Stomach (tissue), 9 donors: ENCODE measurements around the gene CYB5R4. TPM values are rescaled to one million over a fixed set of nuclear protein-coding genes. Genes with fewer than 3 reads are reported as not detected.
"Not testable (repeated sequence)": the region's sequence is repeated elsewhere in the genome, so short reads cannot be mapped to it uniquely, and the experiment has no call there.

Source experiments
- DNase-seq, 2 donors: peaks; one replicate each; pipeline versions ENCODE4 v3.0.0 to v3.0.0-alpha.2; 2013 to 2019
- H3K27ac ChIP-seq, 5 donors: fragments of 200-600 bp in 4 of 5; sonication (generic) in 4 of 5; one replicate each; pipeline ENCODE4 v1.5.1; 2013 to 2019; ENCODE audit warnings: mild to moderate bottlenecking in 1 of 5, moderate library complexity in 1 of 5
- H3K27me3 ChIP-seq, 3 donors: fragments of 200-600 bp; sonication (generic); one replicate each; pipeline ENCODE4 v1.5.1; 2017 to 2019; ENCODE audit warnings: mixed run types in 1 of 3
- H3K36me3 ChIP-seq, 4 donors: fragments of 200-600 bp; sonication (generic); 1 replicate in 3 of 4; 2 replicates in 1 of 4; pipeline ENCODE4 v1.5.1; 2016 to 2019
- H3K4me1 ChIP-seq, 4 donors: fragments of 200-600 bp; sonication (generic); one replicate each; pipeline ENCODE4 v1.5.1; 2016 to 2019
- H3K4me3 ChIP-seq, 4 donors: fragments of 200-600 bp; sonication (generic) in 3 of 4; one replicate each; pipeline ENCODE4 v1.5.1; 2016 to 2019; ENCODE audit warnings: mild to moderate bottlenecking in 1 of 4
- H3K9me3 ChIP-seq, 4 donors: fragments of 200-600 bp; sonication (generic); one replicate each; pipeline ENCODE4 v1.5.1; 2016 to 2019
- EP300 ChIP-seq: sonication (generic); formaldehyde crosslinking; IDR thresholded peaks from one replicate; pipeline ENCODE4 v1.6.1; 2017; ENCODE audit warnings: antibody characterized with exemption
- POLR2A ChIP-seq, 4 donors: fragments of 450-650 bp; IDR thresholded peaks; one replicate each; pipeline ENCODE4 v1.6.1; 2016; ENCODE audit warnings: antibody characterized with exemption in 4 of 4, control low read depth in 2 of 4, mild to moderate bottlenecking in 1 of 4, moderate library complexity in 1 of 4
- POLR2AphosphoS5 ChIP-seq, 3 donors: sonication (generic); formaldehyde crosslinking; IDR thresholded peaks; one replicate each; pipeline ENCODE4 v1.6.1; 2016; ENCODE audit warnings: antibody characterized with exemption in 3 of 3
- whole genome bisulfite sequencing, 5 donors: extraction: QIAGEN DNeasy Blood & Tissue Kit in 3 of 5; methylation state at CpG; one replicate each; pipeline versions ENCODE4 v1.1.5 to v1.1.7; 2013 to 2018; 5-methylcytosine and 5-hydroxymethylcytosine counted together
- intact Hi-C: fragments of 100-400 bp; cut with DNase I; formaldehyde crosslinking; loops from one replicate; pipeline ENCODE4 v1.15.1; 2023; ENCODE audit warnings: low total_unique reads
- polyA plus RNA-seq, 3 donors: library from polyadenylated mRNA; stranded (reverse); fragments of 200-250 nt; gene quantifications; one replicate each; pipeline ENCODE4 v1.2.3, GENCODE V29; 2013
- total RNA-seq, 5 donors: library from RNA; depleted of rRNA; stranded (reverse); fragments of >200 nt; gene quantifications; one replicate each; pipeline versions ENCODE4 v1.1.0 to v1.2.3, GENCODE V29; 2014 to 2016
- TF ChIP-seq, protein P1 (sequence below), 7 experiments: fragments of 450-650 bp in 4 of 7; fragments of 200-600 bp in 3 of 7; sonication (generic) in 3 of 7; IDR thresholded peaks; one replicate each; pipeline ENCODE4 v1.5.1; 2016 to 2019; ENCODE audit warnings: antibody characterized with exemption in 7 of 7, control low read depth in 2 of 7, mild to moderate bottlenecking in 1 of 7
- donor health status: healthy with polysubstance abuse.
- donor health status: Bipolar disorder and iron deficiency.
- donor health status: healthy.

CYB5R4 gene
- total and polyA plus RNA-seq, 8 donors, result 0.89 to 50.7 (median 12.4) TPM

GRCh38 chr6:83948851-83949250 lies 89.4 kb downstream of the CYB5R4 start:
- H3K4me1 ChIP-seq, result no peaks in the 10 kb centered on the region
- TF ChIP-seq POLR2AphosphoS5 (IDR thresholded peaks at IDR 0.05) (no peak), EP300 (no peak), POLR2A (IDR thresholded peaks at IDR 0.05) (no peak)
- TF ChIP-seq, protein P1, sequence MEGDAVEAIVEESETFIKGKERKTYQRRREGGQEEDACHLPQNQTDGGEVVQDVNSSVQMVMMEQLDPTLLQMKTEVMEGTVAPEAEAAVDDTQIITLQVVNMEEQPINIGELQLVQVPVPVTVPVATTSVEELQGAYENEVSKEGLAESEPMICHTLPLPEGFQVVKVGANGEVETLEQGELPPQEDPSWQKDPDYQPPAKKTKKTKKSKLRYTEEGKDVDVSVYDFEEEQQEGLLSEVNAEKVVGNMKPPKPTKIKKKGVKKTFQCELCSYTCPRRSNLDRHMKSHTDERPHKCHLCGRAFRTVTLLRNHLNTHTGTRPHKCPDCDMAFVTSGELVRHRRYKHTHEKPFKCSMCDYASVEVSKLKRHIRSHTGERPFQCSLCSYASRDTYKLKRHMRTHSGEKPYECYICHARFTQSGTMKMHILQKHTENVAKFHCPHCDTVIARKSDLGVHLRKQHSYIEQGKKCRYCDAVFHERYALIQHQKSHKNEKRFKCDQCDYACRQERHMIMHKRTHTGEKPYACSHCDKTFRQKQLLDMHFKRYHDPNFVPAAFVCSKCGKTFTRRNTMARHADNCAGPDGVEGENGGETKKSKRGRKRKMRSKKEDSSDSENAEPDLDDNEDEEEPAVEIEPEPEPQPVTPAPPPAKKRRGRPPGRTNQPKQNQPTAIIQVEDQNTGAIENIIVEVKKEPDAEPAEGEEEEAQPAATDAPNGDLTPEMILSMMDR (IDR thresholded peaks at IDR 0.05), result no peak
- peaks cover 0 to 13% (median 2%) of the 10 kb centered on the region in 4 donors for H3K9me3 ChIP-seq
- peaks cover 0 to 12% (median 6%) of the 10 kb centered on the region in 4 donors for H3K36me3 ChIP-seq
- no peaks in the 10 kb centered on the region for H3K27me3 ChIP-seq
- WGBS, 5 donors, result 56 to 66% (median 61%) methylated on average over 2 of the region's 2 CpGs
- no peak for DNase-seq
- H3K27ac ChIP-seq, result no peak overlapping the region
- intact Hi-C loops, result no loop called here
- H3K4me3 ChIP-seq, result no peak overlapping the region

DNA sequence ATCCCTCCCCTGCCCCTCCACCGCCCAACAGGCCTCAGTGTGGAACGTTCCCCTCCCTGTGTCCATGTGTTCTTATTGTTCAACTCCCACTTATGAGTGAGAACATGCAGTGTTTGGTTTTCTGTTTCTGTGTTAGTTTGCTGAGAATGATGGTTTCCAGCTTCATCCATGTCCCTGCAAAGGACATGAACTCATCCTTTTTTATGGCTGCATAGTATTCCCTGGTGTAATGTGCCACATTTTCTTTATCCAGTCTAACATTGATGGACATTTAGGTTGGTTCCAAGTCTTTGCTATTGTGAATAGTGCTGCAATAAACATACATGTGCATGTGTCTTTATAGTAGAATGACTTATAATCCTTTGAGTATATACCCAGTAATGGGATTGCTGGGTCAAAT lies 91.9 kb downstream of the CYB5R4 start:
- H3K27me3 ChIP-seq, H3K4me1 ChIP-seq, H3K4me3 ChIP-seq, H3K9me3 ChIP-seq, H3K27ac ChIP-seq, DNase-seq, intact Hi-C loops: not testable (repeated sequence)
- H3K36me3 ChIP-seq, result peaks cover 0 to 33% (median 22%) of the 10 kb centered on the region in 4 donors
- 92 to 98% (median 97%) methylated on average over 2 of the region's 2 CpGs for WGBS, 5 donors

DNA sequence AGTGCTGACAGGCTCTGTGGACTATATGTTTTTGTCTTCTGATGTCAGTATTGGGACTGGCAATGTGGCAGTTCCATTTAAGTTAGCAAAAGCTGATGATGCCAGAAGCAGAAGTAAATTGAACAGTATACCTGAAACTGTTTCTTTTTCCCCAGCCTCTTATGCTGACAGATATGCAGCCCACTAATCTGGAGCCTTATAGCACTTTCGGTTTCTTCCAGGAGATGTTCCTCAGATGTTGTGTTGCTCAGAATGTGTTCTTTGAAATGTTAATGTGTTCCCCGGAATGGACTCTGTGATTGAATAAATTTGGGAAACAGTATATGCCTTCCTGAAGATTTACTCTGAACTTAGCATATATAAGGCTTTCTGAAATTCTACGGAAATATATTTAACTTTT lies 93.3 kb downstream of the CYB5R4 start:
- TF ChIP-seq EP300 (no peak), POLR2A (IDR thresholded peaks at IDR 0.05) (no peak), POLR2AphosphoS5 (IDR thresholded peaks at IDR 0.05) (no peak)
- peaks cover 0 to 35% (median 29%) of the 10 kb centered on the region in 4 donors for H3K36me3 ChIP-seq
- peaks cover 0 to 2% (median 0%) of the 10 kb centered on the region in 4 donors for H3K9me3 ChIP-seq
- H3K4me1 ChIP-seq, result peaks cover 0 to 7% (median 0%) of the 10 kb centered on the region in 4 donors
- 66 to 84% (median 80%) methylated on average over 3 of the region's 3 CpGs for WGBS, 5 donors
- intact Hi-C loops, result no loop called here
- no peak overlapping the region for H3K4me3 ChIP-seq
- no peaks in the 10 kb centered on the region for H3K27me3 ChIP-seq
- no peak for DNase-seq
- no peak overlapping the region for H3K27ac ChIP-seq

- WGBS, 5 donors, result 63 to 84% (median 76%) methylated on average over 2 of the region's 2 CpGs
- peaks cover 0 to 48% (median 39%) of the 10 kb centered on the region in 4 donors for H3K36me3 ChIP-seq
- no peak overlapping the region for H3K4me3 ChIP-seq
- no peak overlapping the region for H3K27ac ChIP-seq
- H3K27me3 ChIP-seq, result no peaks in the 10 kb centered on the region
- no peaks in the 10 kb centered on the region for H3K9me3 ChIP-seq
- TF ChIP-seq POLR2AphosphoS5 (IDR thresholded peaks at IDR 0.05), result no peak
- TF ChIP-seq, protein P1 (IDR thresholded peaks at IDR 0.05), result no peak
- TF ChIP-seq POLR2A (IDR thresholded peaks at IDR 0.05), result no peak
- no peak for DNase-seq
- peaks cover 0 to 14% (median 0%) of the 10 kb centered on the region in 4 donors for H3K4me1 ChIP-seq
- intact Hi-C loops, result no loop called here
These were observed 94.9 kb downstream of the CYB5R4 start for GRCh38 chr6:83954371-83954770.

GRCh38 chr6:83958241-83958685 lies 98.8 kb downstream of the CYB5R4 start:
- H3K4me3 ChIP-seq, result no peak overlapping the region
- no peaks in the 10 kb centered on the region for H3K27me3 ChIP-seq
- H3K27ac ChIP-seq, result no peak overlapping the region
- H3K4me1 ChIP-seq, result peaks cover 0 to 14% (median 0%) of the 10 kb centered on the region in 4 donors
- no peak for TF ChIP-seq EP300
- TF ChIP-seq, protein P1 (IDR thresholded peaks at IDR 0.05), result no peak
- TF ChIP-seq POLR2A (IDR thresholded peaks at IDR 0.05), result no peak
- no peak for TF ChIP-seq POLR2AphosphoS5 (IDR thresholded peaks at IDR 0.05)
- WGBS, 5 donors, result 37 to 63% (median 58%) methylated on average over 3 of the region's 3 CpGs
- peaks cover 0 to 75% (median 71%) of the 10 kb centered on the region in 4 donors for H3K36me3 ChIP-seq
- DNase-seq, result no peak
- intact Hi-C loops, result no loop called here
- peaks cover 0 to 4% (median 0%) of the 10 kb centered on the region in 4 donors for H3K9me3 ChIP-seq
